IPS-20b (cell line): ENCODE results near the gene PRKCE.

Experiments used
- H3K27ac ChIP-seq: one replicate; pipeline ENCODE4 v1.5.1; 2013; ENCODE audit warnings: low read length
- H3K27me3 ChIP-seq: 2 replicates; pipeline ENCODE4 v1.6.1; 2013; ENCODE audit warnings: mild to moderate bottlenecking, low read length, inconsistent platforms; ENCODE audit not compliant: insufficient read depth
- H3K36me3 ChIP-seq: 2 replicates; pipeline ENCODE4 v1.6.1; 2013; ENCODE audit warnings: low read depth, mild to moderate bottlenecking, inconsistent platforms, low read length, moderate library complexity; ENCODE audit not compliant: insufficient read depth
- H3K4me1 ChIP-seq: 2 replicates; pipeline ENCODE4 v1.6.1; 2013; ENCODE audit warnings: mild to moderate bottlenecking, control low read depth, inconsistent platforms, low read length, moderate library complexity; ENCODE audit not compliant: insufficient read depth
- H3K4me3 ChIP-seq: 2 replicates; pipeline ENCODE4 v1.5.1; 2013; ENCODE audit warnings: mild to moderate bottlenecking, low read length, inconsistent platforms
- H3K9ac ChIP-seq: 2 replicates; pipeline ENCODE4 v1.6.1; 2013; ENCODE audit warnings: low read depth, mild to moderate bottlenecking, inconsistent platforms, low read length, moderate library complexity
- H3K9me3 ChIP-seq: 2 replicates; pipeline ENCODE4 v1.6.1; 2013; ENCODE audit warnings: mild to moderate bottlenecking, low read depth, low read length, inconsistent platforms; ENCODE audit not compliant: insufficient read depth

Gene PRKCE

DNA sequence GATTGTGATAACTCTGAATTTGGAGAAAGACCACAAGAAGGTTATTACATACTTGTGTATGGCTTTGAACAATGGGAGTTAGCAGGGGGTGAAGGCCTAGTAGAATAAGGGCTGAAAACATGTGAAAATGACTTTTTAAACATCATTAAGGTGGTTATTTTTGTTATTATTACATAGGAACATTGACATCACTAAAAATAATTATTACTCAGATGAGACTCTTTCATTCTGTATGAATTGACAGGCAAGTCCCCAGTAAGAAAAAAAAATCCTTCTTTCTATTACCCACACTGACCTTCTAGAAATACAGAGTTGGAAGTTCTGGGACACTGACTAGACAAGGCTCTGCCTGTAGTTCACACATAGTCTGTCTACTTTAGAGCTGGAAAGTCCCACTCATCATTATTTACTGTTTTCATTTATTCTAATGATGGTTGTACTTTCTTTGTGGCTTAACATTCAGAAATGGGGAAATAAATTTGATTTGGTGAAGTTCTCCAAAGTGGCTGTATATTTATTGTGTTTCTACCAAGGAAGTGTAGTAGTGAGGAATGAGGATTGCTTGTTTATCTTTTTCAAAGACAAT lies 426.1 kb downstream of the PRKCE start:
- no peak overlapping the region for H3K4me3 ChIP-seq
- no peak overlapping the region for H3K27ac ChIP-seq
- H3K27me3 ChIP-seq = no peaks in the 10 kb centered on the region
- no peaks in the 10 kb centered on the region for H3K4me1 ChIP-seq
- H3K9ac ChIP-seq = no peak overlapping the region
- no peaks in the 10 kb centered on the region for H3K9me3 ChIP-seq
- H3K36me3 ChIP-seq = no peaks in the 10 kb centered on the region

DNA sequence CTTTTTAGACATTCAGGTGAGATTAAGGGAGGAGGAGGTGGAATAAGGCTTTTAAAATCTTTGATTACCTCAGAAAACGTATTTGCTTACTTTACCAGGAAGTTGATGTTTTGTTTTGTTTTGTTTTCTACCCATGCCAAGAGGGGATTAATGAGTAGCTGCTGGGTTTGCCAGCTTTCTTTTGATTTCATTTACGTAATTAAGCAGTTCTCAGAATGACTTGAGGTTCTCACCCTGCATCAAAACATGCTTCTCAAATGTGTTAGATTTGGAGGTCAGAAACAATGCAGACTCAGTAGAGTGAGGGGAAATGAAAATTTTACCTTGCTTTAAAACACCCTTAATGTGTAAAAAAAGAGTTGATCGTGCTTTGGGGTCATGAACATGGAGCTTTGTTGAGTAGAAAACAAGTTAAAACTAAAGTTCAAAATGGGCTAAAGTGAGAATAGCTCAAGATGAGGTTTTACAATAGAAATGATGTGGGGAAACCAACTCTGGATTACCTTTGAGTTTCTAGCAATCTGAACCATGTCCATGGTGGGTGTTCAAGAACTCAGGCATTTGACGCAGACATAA lies 428.6 kb downstream of the PRKCE start:
- Histone ChIP-seq H3K36me3 (no peaks in the 10 kb centered on the region), H3K27ac (no peak overlapping the region), H3K9ac (no peak overlapping the region), H3K27me3 (no peaks in the 10 kb centered on the region), H3K4me3 (no peak overlapping the region), H3K9me3 (no peaks in the 10 kb centered on the region), H3K4me1 (no peaks in the 10 kb centered on the region)

GRCh38 chr2:46082531-46083485 lies 431.3 kb downstream of the PRKCE start:
- H3K9ac ChIP-seq = no peak overlapping the region
- no peaks in the 10 kb centered on the region; the same call in 1 of the 2 replicates for H3K9me3 ChIP-seq
- H3K27ac ChIP-seq = no peak overlapping the region
- no peaks in the 10 kb centered on the region for H3K27me3 ChIP-seq
- no peak overlapping the region for H3K4me3 ChIP-seq
- H3K36me3 ChIP-seq = no peaks in the 10 kb centered on the region
- no peaks in the 10 kb centered on the region for H3K4me1 ChIP-seq

DNA sequence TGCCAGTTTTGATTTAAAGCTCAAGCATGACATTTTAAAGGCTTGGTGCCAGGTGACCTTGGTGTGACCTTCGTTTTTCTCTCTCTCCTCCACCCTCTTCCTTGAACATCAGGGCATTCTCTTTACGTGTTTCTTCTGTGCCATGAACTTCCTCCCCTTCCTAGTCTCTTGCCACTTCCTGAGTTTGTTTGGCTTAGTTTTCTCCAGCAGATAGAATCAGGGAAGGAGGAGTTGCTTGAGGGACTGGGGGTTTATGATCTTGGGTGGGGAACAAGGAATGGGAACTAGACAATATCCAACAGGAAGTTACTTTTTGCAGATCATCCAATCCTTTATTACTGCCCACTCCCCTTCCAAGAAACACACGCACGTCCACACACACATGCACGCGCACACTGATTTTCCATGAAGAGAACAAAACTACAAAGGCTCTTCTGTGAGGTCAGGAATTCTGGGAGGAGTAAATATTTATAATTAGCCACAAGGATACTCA lies 435.1 kb downstream of the PRKCE start:
- Histone ChIP-seq H3K9me3 (no peaks in the 10 kb centered on the region; the same call in 1 of the 2 replicates), H3K27ac (no peak overlapping the region), H3K36me3 (no peaks in the 10 kb centered on the region), H3K4me1 (peaks cover 5% of the 10 kb centered on the region), H3K27me3 (no peaks in the 10 kb centered on the region), H3K9ac (no peak overlapping the region), H3K4me3 (no peak overlapping the region)

DNA sequence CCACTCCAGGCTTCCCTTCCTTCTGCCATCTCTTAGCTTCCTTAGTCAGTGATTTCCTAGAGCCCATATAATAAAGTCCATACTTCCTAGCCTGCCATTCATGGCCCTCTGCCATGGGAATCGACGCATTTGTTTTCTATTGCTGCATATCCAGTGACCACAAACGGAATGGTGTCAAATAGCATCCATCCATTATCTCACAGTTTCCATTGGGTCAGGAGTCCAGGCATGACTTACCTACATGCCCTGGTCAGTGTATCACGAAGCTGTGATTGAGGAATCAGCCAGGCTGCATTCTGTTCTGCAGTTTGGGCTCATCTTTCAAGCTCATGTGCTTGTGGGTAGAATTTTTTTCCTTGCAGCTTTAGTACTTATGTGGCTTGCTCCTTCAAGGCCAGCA lies 436.0 kb downstream of the PRKCE start:
- no peak overlapping the region for H3K9ac ChIP-seq
- H3K9me3 ChIP-seq = no peaks in the 10 kb centered on the region; the same call in 1 of the 2 replicates
- peaks cover 6% of the 10 kb centered on the region for H3K4me1 ChIP-seq
- no peak overlapping the region for H3K4me3 ChIP-seq
- no peak overlapping the region for H3K27ac ChIP-seq
- no peaks in the 10 kb centered on the region for H3K36me3 ChIP-seq
- no peaks in the 10 kb centered on the region for H3K27me3 ChIP-seq

DNA sequence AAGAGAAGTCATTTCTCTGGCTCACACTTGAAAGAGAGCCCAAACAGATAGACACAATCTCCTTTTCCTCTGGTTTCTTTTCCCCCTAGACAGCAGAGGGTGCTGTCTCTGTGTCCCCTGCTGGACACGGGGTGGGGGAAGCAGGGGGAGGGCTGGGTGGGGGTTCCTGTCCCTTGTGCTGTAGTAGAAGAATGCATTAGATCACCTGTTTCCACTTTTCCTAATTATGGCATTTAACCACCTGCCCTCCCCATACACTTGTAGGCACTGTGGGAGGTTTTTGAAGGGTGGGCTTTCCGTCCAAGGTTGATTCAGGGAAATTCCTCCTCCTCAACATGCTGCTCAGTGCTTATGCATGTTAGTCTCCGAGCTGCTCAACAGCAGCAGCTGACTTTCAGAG lies 439.5 kb downstream of the PRKCE start:
- Histone ChIP-seq H3K9ac (no peak overlapping the region), H3K36me3 (no peaks in the 10 kb centered on the region), H3K4me3 (no peak overlapping the region), H3K9me3 (peaks cover 5% of the 10 kb centered on the region), H3K27me3 (no peaks in the 10 kb centered on the region), H3K27ac (no peak overlapping the region), H3K4me1 (peaks cover 6% of the 10 kb centered on the region)

DNA sequence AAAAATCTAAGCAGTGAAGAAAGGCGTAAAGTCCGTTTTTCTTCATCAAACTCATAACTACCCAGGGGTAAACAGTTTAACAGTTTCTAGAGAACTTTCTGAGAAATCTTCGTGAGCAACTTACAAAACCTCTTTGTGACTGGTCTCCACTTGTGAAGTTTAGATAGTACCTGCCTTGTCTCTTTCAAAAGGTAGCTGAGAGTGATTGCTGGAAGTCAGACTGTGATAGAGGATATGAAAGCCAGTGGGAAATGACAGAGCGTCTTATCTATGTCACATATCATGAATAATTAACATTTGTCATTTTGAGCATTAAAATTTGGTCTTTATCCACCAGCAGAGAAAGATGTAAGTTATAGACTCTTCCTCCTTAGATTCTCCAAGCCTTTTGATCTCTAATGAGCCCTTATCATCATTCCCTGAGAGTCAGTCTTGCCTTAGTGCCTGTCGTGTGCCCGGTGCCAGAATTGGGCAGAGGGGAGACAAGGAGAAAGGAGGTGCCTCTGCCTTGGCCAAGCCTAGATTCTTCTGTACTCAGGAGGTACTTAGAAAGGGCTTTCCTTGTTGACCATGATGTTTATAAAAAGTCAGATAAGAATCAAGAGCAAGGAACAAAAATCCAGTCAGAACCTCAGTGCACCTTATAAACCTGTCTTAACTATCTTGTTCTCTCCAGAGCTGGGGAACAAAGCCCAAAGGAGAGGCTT lies 440.6 kb downstream of the PRKCE start:
- Histone ChIP-seq H3K9me3 (peaks cover 5% of the 10 kb centered on the region; the same call in 1 of the 2 replicates), H3K4me3 (no peak overlapping the region), H3K27ac (no peak overlapping the region), H3K4me1 (peaks cover 6% of the 10 kb centered on the region), H3K9ac (no peak overlapping the region), H3K27me3 (no peaks in the 10 kb centered on the region), H3K36me3 (no peaks in the 10 kb centered on the region)

- Histone ChIP-seq H3K36me3 (no peaks in the 10 kb centered on the region), H3K9me3 (peaks cover 5% of the 10 kb centered on the region; the same call in 1 of the 2 replicates), H3K4me3 (no peak overlapping the region), H3K9ac (no peak overlapping the region), H3K27me3 (no peaks in the 10 kb centered on the region), H3K27ac (no peak overlapping the region), H3K4me1 (peaks cover 6% of the 10 kb centered on the region)
These were observed 443.2 kb downstream of the PRKCE start for GRCh38 chr2:46094689-46095088.

DNA sequence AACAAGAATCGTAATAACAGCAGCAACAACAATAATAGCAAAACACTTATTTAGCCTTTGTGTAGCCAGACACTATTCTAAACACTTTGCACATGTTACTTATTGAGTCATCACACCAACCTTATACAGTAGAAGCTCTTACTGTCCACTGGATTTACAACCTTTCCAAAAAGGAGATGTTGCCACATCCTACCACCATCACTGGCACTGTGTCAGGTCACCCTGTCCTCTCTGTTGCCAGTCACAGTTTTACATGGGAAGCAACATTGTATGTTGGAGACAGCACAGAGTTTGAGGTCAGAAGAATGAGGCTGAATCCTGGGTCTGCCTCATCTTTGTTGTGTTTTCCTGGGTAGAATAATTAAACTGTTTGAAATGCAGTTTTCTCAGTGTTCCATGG lies 444.4 kb downstream of the PRKCE start:
- H3K27ac ChIP-seq = no peak overlapping the region
- peaks cover 6% of the 10 kb centered on the region for H3K4me1 ChIP-seq
- no peak overlapping the region for H3K9ac ChIP-seq
- H3K4me3 ChIP-seq = no peak overlapping the region
- H3K36me3 ChIP-seq = no peaks in the 10 kb centered on the region
- no peaks in the 10 kb centered on the region for H3K27me3 ChIP-seq
- H3K9me3 ChIP-seq = peaks cover 5% of the 10 kb centered on the region; the same call in 1 of the 2 replicates

DNA sequence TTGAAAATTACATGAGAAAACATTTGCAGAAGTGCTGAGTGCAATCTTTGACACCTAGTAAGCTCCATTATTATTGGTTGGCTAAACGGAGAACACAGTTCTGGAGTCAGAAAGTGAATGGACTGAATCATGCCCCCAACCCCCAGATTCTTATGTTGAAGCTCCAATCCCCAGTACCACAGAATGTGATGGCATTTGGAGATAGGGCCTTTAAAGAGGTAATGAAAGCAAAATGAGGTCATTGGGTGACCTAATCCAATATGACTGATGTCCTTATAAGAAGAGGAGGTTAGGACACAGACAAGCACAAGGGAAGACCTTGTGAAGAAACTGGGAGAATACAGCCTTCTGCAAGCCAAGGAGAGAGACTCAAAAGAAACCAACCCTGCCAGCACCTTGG lies 444.8 kb downstream of the PRKCE start:
- Histone ChIP-seq H3K4me1 (peaks cover 5% of the 10 kb centered on the region), H3K36me3 (no peaks in the 10 kb centered on the region), H3K27ac (no peak overlapping the region)

DNA sequence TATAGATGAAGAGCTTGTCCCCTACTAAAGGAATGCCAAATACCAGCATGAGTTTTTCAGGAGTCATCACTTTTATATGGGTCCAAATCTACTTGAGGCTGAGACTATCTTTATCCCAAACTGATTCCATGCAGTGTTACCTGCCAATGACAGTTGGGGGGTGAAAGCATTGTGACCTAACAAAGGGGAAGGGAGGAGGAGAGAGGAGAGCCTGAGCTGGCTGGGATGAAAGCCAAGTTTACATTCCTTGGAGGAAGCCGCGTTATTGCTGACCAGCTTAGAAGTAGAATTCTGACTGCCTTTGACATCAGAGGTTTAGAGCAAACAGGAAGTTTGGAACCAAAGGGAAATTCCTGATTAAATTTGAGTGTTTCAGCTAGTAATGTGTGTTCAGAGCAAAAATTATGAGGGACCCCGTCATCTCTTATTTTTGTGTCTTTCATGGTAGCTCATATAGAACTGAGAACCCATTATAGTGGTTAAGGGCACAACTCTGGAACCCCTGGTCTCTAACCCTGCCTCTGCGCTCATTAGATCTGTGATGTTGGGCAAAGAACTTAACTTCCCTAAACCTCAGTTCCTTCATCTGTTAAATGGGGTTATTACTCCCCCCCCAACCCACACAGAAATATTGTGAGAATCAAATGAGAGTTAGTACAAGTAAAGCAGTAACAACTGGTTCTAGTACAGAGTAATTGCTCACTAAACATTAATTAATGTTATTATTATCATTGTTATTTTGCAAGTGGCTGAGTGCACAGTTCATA lies 446.4 kb downstream of the PRKCE start:
- no peak overlapping the region for H3K27ac ChIP-seq
- H3K27me3 ChIP-seq = no peaks in the 10 kb centered on the region
- no peak overlapping the region for H3K9ac ChIP-seq
- H3K9me3 ChIP-seq = peaks cover 5% of the 10 kb centered on the region; the same call in 1 of the 2 replicates
- no peak overlapping the region for H3K4me3 ChIP-seq
- H3K36me3 ChIP-seq = no peaks in the 10 kb centered on the region
- H3K4me1 ChIP-seq = no peaks in the 10 kb centered on the region; the same call in 1 of the 2 replicates

More for the DNA sequence above, 444.8 kb downstream of the PRKCE start:
- H3K9ac ChIP-seq = no peak overlapping the region
- no peaks in the 10 kb centered on the region for H3K27me3 ChIP-seq
- peaks cover 5% of the 10 kb centered on the region; the same call in 1 of the 2 replicates for H3K9me3 ChIP-seq
- H3K4me3 ChIP-seq = no peak overlapping the region
